Measurements from ENCODE around the gene FMNL2.

The FMNL2 gene

DNA sequence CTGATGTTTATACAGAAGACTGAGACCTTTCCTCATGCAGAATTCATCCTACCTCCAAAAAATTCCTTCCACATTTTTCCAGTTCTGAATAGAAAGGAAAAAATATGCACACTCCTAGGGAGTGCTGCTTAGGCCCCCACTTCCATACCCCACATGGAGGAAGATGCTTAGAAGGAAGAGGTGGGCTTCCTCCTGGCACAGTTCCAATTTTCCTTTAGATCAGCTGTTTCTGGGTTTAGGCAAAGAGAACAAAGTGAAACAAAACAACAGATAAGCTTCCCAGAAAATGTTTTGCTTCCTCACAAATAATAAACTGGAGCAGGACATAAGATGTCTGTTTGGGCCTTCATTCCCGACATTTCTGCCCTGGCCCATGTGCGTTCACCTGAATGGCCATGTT is 209.7 kb downstream of the FMNL2 start:
- Histone ChIP-seq H3K9ac (ENCODE audit: low read length) (peak overlapping the region; percentile 9), H2AK5ac (ENCODE audit: low read length, severe bottlenecking) (no peak overlapping the region), H3K23ac (ENCODE audit: low read length in 2 of 2) (no peak overlapping the region), H3K79me1 (replicated peaks; ENCODE audit: low read length, poor library complexity, severe bottlenecking) (peaks cover 29% of the 10 kb centered on the region), H3K4me1 (ENCODE audit: control insufficient read depth, insufficient read depth, low read depth, low read length) (peaks cover 11% of the 10 kb centered on the region), H2BK15ac (ENCODE audit: low read depth, poor library complexity, severe bottlenecking) (no peak overlapping the region), H3K27me3 (ENCODE audit: control insufficient read depth in 1 of 2, insufficient read depth in 1 of 2, low read length in 2 of 2) (no peaks in the 10 kb centered on the region), H3K9me3 (ENCODE audit: control insufficient read depth, low read length) (no peaks in the 10 kb centered on the region), H4K91ac (ENCODE audit: low read length) (no peak overlapping the region), H3K4ac (ENCODE audit: low read depth in 1 of 2, low read length in 2 of 2) (no peak overlapping the region), H2BK5ac (ENCODE audit: low read depth, low read length, poor library complexity, severe bottlenecking) (no peak overlapping the region), H4K8ac (ENCODE audit: low read length) (no peak overlapping the region), H3K4me3 (ENCODE audit: insufficient read depth in 1 of 2, low read depth in 1 of 2, low read length in 2 of 2) (no peak overlapping the region), H3K14ac (ENCODE audit: low read length in 2 of 2) (no peak overlapping the region), H3K18ac (ENCODE audit: low read depth in 1 of 2, low read length in 2 of 2) (no peak overlapping the region), H2BK12ac (ENCODE audit: low read length in 2 of 2) (no peak overlapping the region), H3K4me2 (ENCODE audit: low read length, poor library complexity, severe bottlenecking) (no peak overlapping the region), H3K27ac (ENCODE audit: low read length, poor library complexity, severe bottlenecking) (peak overlapping the region; percentile 37), H2BK120ac (ENCODE audit: low read depth, low read length) (no peak overlapping the region), H3K36me3 (ENCODE audit: control insufficient read depth in 1 of 2, insufficient read depth in 2 of 2, low read depth in 1 of 2, low read length in 2 of 2) (peaks cover 0 to 29% of the 10 kb centered on the region in 2 experiments), H2AFZ (ENCODE audit: low read depth, low read length) (no peak overlapping the region)
- 98% methylated on average over 2 of the region's 2 CpGs for WGBS
- no peak for DNase-seq

DNA sequence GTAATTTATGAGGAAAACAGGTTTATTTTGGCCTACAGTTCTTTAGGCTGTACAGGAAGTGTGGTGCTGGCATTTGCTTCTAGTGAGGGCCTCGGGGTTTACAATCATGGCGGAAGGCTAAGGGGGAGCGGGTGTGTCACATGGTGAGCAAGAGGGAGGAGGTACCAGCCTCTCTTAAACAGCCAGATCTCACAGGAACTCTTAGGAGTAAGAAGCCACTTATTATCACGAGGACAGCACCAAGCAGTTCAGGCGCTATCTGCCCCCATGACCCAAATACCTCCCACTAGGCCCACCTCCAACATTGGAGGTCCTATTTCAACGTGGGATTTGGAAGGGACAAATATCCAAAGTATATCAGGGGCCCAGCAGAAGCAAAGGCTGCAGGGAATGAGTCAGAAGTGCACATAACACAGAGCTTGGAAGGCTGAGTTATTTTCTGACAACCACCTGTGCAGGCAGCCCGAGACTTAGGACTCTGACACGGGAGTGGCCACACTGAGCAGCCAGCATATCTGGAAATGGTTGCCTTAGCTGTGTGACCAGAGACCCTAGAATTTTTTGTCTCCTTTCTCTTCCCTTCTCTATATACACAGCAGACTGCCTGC is 211.4 kb downstream of the FMNL2 start:
- H3K18ac ChIP-seq (ENCODE audit: low read depth in 1 of 2, low read length in 2 of 2), result no peak overlapping the region
- no peak overlapping the region for H2BK12ac ChIP-seq (ENCODE audit: low read length in 2 of 2)
- H2AFZ ChIP-seq (ENCODE audit: low read depth, low read length), result no peak overlapping the region
- no peak overlapping the region for H4K8ac ChIP-seq (ENCODE audit: low read length)
- peak overlapping the region; percentile 9 for H2AK5ac ChIP-seq (ENCODE audit: low read length, severe bottlenecking)
- no peak overlapping the region for H3K4ac ChIP-seq (ENCODE audit: low read depth in 1 of 2, low read length in 2 of 2)
- no peak overlapping the region for H3K23ac ChIP-seq (ENCODE audit: low read length in 2 of 2)
- H3K4me2 ChIP-seq (ENCODE audit: low read length, poor library complexity, severe bottlenecking), result no peak overlapping the region
- peaks cover 26% of the 10 kb centered on the region for H3K79me1 ChIP-seq (replicated peaks; ENCODE audit: low read length, poor library complexity, severe bottlenecking)
- H3K4me3 ChIP-seq (ENCODE audit: insufficient read depth in 1 of 2, low read depth in 1 of 2, low read length in 2 of 2), result no peak overlapping the region
- no peak overlapping the region for H3K9ac ChIP-seq (ENCODE audit: low read length)
- no peak overlapping the region for H2BK15ac ChIP-seq (ENCODE audit: low read depth, poor library complexity, severe bottlenecking)
- peaks cover 11% of the 10 kb centered on the region for H3K4me1 ChIP-seq (ENCODE audit: control insufficient read depth, insufficient read depth, low read depth, low read length)
- H2BK120ac ChIP-seq (ENCODE audit: low read depth, low read length), result no peak overlapping the region
- no peak overlapping the region for H3K27ac ChIP-seq (ENCODE audit: low read length, poor library complexity, severe bottlenecking)
- H3K9me3 ChIP-seq (ENCODE audit: control insufficient read depth, low read length), result no peaks in the 10 kb centered on the region
- no peak overlapping the region for H2BK5ac ChIP-seq (ENCODE audit: low read depth, low read length, poor library complexity, severe bottlenecking)
- H3K36me3 ChIP-seq (ENCODE audit: control insufficient read depth in 1 of 2, insufficient read depth in 2 of 2, low read depth in 1 of 2, low read length in 2 of 2), result peaks cover 0 to 38% of the 10 kb centered on the region in 2 experiments
- H4K91ac ChIP-seq (ENCODE audit: low read length), result no peak overlapping the region
- WGBS, result 87% methylated on average over 6 of the region's 8 CpGs
- no peak for DNase-seq
- no peak overlapping the region for H3K14ac ChIP-seq (ENCODE audit: low read length in 2 of 2)
- H3K27me3 ChIP-seq (ENCODE audit: control insufficient read depth in 1 of 2, insufficient read depth in 1 of 2, low read length in 2 of 2), result no peaks in the 10 kb centered on the region

DNA sequence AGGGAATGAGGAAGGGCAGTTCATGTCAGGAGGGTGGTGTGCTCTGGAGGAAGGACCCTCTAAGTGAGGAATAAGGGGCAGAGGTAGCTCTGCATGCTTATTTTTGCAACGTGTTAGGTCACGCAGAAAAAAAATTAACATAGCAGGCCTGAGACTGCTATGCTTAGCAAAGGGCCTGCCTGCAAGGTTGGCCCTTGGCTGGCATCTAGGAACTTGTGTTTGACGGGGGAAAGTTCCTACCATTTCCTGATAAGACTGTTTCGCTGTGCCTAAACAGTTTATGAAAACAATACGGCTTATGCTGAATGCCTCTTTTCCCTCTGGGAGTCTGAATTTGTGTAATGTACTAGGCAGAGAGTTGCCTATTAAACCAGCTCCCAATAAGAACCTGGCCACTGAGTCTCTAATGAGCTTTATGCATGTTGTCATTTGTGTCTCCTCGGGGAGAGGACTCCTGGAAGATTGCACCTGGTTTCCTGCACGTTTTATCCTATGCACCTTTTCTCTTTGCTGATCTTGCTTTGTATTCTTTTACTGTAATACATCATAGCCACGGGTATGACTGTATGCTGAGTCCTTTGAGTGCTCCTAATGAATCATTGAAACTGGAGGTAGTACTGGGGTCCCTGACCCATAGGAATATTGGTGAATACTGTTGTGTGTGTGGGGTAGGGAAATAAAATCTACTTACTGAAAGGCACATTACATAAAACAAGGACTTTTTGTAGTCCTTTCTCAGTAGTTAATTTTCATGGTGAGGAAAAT is 213.3 kb downstream of the FMNL2 start:
- no peak overlapping the region for H2BK120ac ChIP-seq (ENCODE audit: low read depth, low read length)
- no peaks in the 10 kb centered on the region for H3K27me3 ChIP-seq (ENCODE audit: control insufficient read depth in 1 of 2, insufficient read depth in 1 of 2, low read length in 2 of 2)
- H3K9me3 ChIP-seq (ENCODE audit: control insufficient read depth, low read length), result no peaks in the 10 kb centered on the region
- no peak overlapping the region for H2BK5ac ChIP-seq (ENCODE audit: low read depth, low read length, poor library complexity, severe bottlenecking)
- peaks cover 9% of the 10 kb centered on the region for H3K4me1 ChIP-seq (ENCODE audit: control insufficient read depth, insufficient read depth, low read depth, low read length)
- no peak overlapping the region for H3K27ac ChIP-seq (ENCODE audit: low read length, poor library complexity, severe bottlenecking)
- no peak overlapping the region for H3K9ac ChIP-seq (ENCODE audit: low read length)
- H4K8ac ChIP-seq (ENCODE audit: low read length), result no peak overlapping the region
- peaks cover 30% of the 10 kb centered on the region for H3K79me1 ChIP-seq (replicated peaks; ENCODE audit: low read length, poor library complexity, severe bottlenecking)
- H3K4ac ChIP-seq (ENCODE audit: low read depth in 1 of 2, low read length in 2 of 2), result no peak overlapping the region
- 92% methylated on average over 7 of the region's 8 CpGs for WGBS
- no peak overlapping the region for H3K23ac ChIP-seq (ENCODE audit: low read length in 2 of 2)
- H3K4me3 ChIP-seq (ENCODE audit: insufficient read depth in 1 of 2, low read depth in 1 of 2, low read length in 2 of 2), result no peak overlapping the region
- H3K4me2 ChIP-seq (ENCODE audit: low read length, poor library complexity, severe bottlenecking), result no peak overlapping the region
- H2BK12ac ChIP-seq (ENCODE audit: low read length in 2 of 2), result no peak overlapping the region
- no peak for DNase-seq
- no peak overlapping the region for H4K91ac ChIP-seq (ENCODE audit: low read length)
- no peak overlapping the region for H2AFZ ChIP-seq (ENCODE audit: low read depth, low read length)
- peaks cover 0 to 50% of the 10 kb centered on the region in 2 experiments for H3K36me3 ChIP-seq (ENCODE audit: control insufficient read depth in 1 of 2, insufficient read depth in 2 of 2, low read depth in 1 of 2, low read length in 2 of 2)
- H3K18ac ChIP-seq (ENCODE audit: low read depth in 1 of 2, low read length in 2 of 2), result no peak overlapping the region
- peak overlapping the region; percentile 4 for H2AK5ac ChIP-seq (ENCODE audit: low read length, severe bottlenecking)
- no peak overlapping the region for H3K14ac ChIP-seq (ENCODE audit: low read length in 2 of 2)
- no peak overlapping the region for H2BK15ac ChIP-seq (ENCODE audit: low read depth, poor library complexity, severe bottlenecking)

- no peak overlapping the region for H2AK5ac ChIP-seq (ENCODE audit: low read length, severe bottlenecking)
- 100% methylated on average over 3 of the region's 3 CpGs for WGBS
These were observed 214.0 kb downstream of the FMNL2 start for GRCh38 chr2:152548996-152549395.

More at GRCh38 chr2:152548996-152549395, 214.0 kb downstream of the FMNL2 start:
- Histone ChIP-seq H3K23ac (ENCODE audit: low read length in 2 of 2) (no peak overlapping the region), H2BK12ac (ENCODE audit: low read length in 2 of 2) (no peak overlapping the region), H3K18ac (ENCODE audit: low read depth in 1 of 2, low read length in 2 of 2) (no peak overlapping the region), H2BK120ac (ENCODE audit: low read depth, low read length) (no peak overlapping the region), H3K4me2 (ENCODE audit: low read length, poor library complexity, severe bottlenecking) (no peak overlapping the region), H3K27ac (ENCODE audit: low read length, poor library complexity, severe bottlenecking) (peak overlapping the region; percentile 30), H3K9me3 (ENCODE audit: control insufficient read depth, low read length) (no peaks in the 10 kb centered on the region), H2BK5ac (ENCODE audit: low read depth, low read length, poor library complexity, severe bottlenecking) (no peak overlapping the region), H3K79me1 (replicated peaks; ENCODE audit: low read length, poor library complexity, severe bottlenecking) (peaks cover 31% of the 10 kb centered on the region), H3K36me3 (ENCODE audit: control insufficient read depth in 1 of 2, insufficient read depth in 2 of 2, low read depth in 1 of 2, low read length in 2 of 2) (peaks cover 0 to 48% of the 10 kb centered on the region in 2 experiments), H3K4me3 (ENCODE audit: insufficient read depth in 1 of 2, low read depth in 1 of 2, low read length in 2 of 2) (no peak overlapping the region), H2AFZ (ENCODE audit: low read depth, low read length) (no peak overlapping the region), H3K4me1 (ENCODE audit: control insufficient read depth, insufficient read depth, low read depth, low read length) (peaks cover 9% of the 10 kb centered on the region), H3K4ac (ENCODE audit: low read depth in 1 of 2, low read length in 2 of 2) (no peak overlapping the region), H3K27me3 (ENCODE audit: control insufficient read depth in 1 of 2, insufficient read depth in 1 of 2, low read length in 2 of 2) (no peaks in the 10 kb centered on the region), H2BK15ac (ENCODE audit: low read depth, poor library complexity, severe bottlenecking) (no peak overlapping the region), H3K14ac (ENCODE audit: low read length in 2 of 2) (no peak overlapping the region), H4K91ac (ENCODE audit: low read length) (no peak overlapping the region), H3K9ac (ENCODE audit: low read length) (no peak overlapping the region), H4K8ac (ENCODE audit: low read length) (no peak overlapping the region)
- DNase-seq, result no peak

Measured in mesenchymal stem cell (in vitro differentiated cells and primary cell).